SK-N-SH treated with all-trans-retinoic acid at 6 μM for 48 hours (cell line): Measurements from ENCODE around the gene PHF23.

ENCODE experiments used
- ATAC-seq: fragments of 200-7000 bp; cut with Tn5 transposase; 3 replicates; pipeline ENCODE4 v1.9.1; 2020; ENCODE audit warnings: mild to moderate bottlenecking, moderate library complexity
- ARNTL ChIP-seq: fragments of 450-650 bp; formaldehyde crosslinking; IDR thresholded peaks from 2 replicates; pipeline ENCODE4 v1.5.0; 2020; ENCODE audit warnings: low read depth, mild to moderate bottlenecking, moderate library complexity, borderline replicate concordance
- CREB5 ChIP-seq: fragments of 250-450 bp; sonication (Bioruptor Pico); IDR thresholded peaks from 2 replicates; pipeline ENCODE4 v1.5.1; 2020; ENCODE audit warnings: low read depth, mild to moderate bottlenecking, moderate library complexity
- CSDC2 ChIP-seq: fragments of 250-450 bp; sonication (Bioruptor Pico); IDR thresholded peaks from 2 replicates; pipeline ENCODE4 v1.5.0; 2020; ENCODE audit warnings: mild to moderate bottlenecking, moderate library complexity
- CSRNP3 ChIP-seq: fragments of 250-450 bp; sonication (Bioruptor Pico); IDR thresholded peaks from 2 replicates; pipeline ENCODE4 v1.5.1; 2021; ENCODE audit warnings: mild to moderate bottlenecking, moderate library complexity
- ESRRG ChIP-seq: fragments of 250-450 bp; sonication (Bioruptor Pico); IDR thresholded peaks from 2 replicates; pipeline ENCODE4 v1.6.1; 2021; ENCODE audit warnings: mild to moderate bottlenecking
- GLIS3 ChIP-seq: fragments of 250-450 bp; sonication (Bioruptor Pico); IDR thresholded peaks from 2 replicates; pipeline ENCODE4 v1.5.0; 2020; ENCODE audit warnings: mild to moderate bottlenecking, moderate library complexity
- ISL1 ChIP-seq: fragments of 250-450 bp; sonication (Bioruptor Pico); IDR thresholded peaks from 2 replicates; pipeline ENCODE4 v2.1.2; 2022; ENCODE audit warnings: mild to moderate bottlenecking, moderate library complexity
- OSR1 ChIP-seq: fragments of 250-450 bp; sonication (Bioruptor Pico); IDR thresholded peaks from 2 replicates; pipeline ENCODE4 v1.8.0; 2022; ENCODE audit warnings: moderate library complexity, mild to moderate bottlenecking, inconsistent platforms
- PATZ1 ChIP-seq: fragments of 250-450 bp; sonication (Bioruptor Pico); IDR thresholded peaks from 2 replicates; pipeline ENCODE4 v1.8.0; 2020; ENCODE audit warnings: mild to moderate bottlenecking, moderate library complexity, borderline replicate concordance
- POU6F1 ChIP-seq: fragments of 250-450 bp; sonication (Bioruptor Pico); IDR thresholded peaks from 2 replicates; pipeline ENCODE4 v1.8.0; 2021; ENCODE audit warnings: low read depth, mild to moderate bottlenecking, moderate library complexity, borderline replicate concordance
- PPARA ChIP-seq: fragments of 250-450 bp; sonication (Bioruptor Pico); IDR thresholded peaks from 2 replicates; pipeline ENCODE4 v1.5.0; 2020; ENCODE audit warnings: mild to moderate bottlenecking, borderline replicate concordance
- RARB ChIP-seq: fragments of 250-450 bp; sonication (Bioruptor Pico); IDR thresholded peaks from 2 replicates; pipeline ENCODE4 v1.8.0; 2021; ENCODE audit warnings: mild to moderate bottlenecking, moderate library complexity
- SNAI2 ChIP-seq: fragments of 250-450 bp; sonication (Bioruptor Pico); IDR thresholded peaks from 2 replicates; pipeline ENCODE4 v1.5.0; 2020; ENCODE audit warnings: mild to moderate bottlenecking, moderate library complexity
- TCF4 ChIP-seq: fragments of 250-450 bp; sonication (Bioruptor Pico); IDR thresholded peaks from 2 replicates; pipeline ENCODE4 v1.8.0; 2021; ENCODE audit warnings: mild to moderate bottlenecking, moderate library complexity, borderline replicate concordance
- TOX ChIP-seq: fragments of 250-450 bp; sonication (Bioruptor Pico); IDR thresholded peaks from 2 replicates; pipeline ENCODE4 v1.8.0; 2021; ENCODE audit warnings: mild to moderate bottlenecking, moderate library complexity, borderline replicate concordance
- TSHZ2 ChIP-seq: fragments of 250-450 bp; sonication (Bioruptor Pico); IDR thresholded peaks from 2 replicates; pipeline ENCODE4 v1.5.0; 2020; ENCODE audit warnings: mild to moderate bottlenecking, moderate library complexity
- ZC3H10 ChIP-seq: fragments of 250-450 bp; sonication (Bioruptor Pico); IDR thresholded peaks from 2 replicates; pipeline ENCODE4 v1.5.1; 2021; ENCODE audit warnings: mild to moderate bottlenecking, moderate library complexity
- ZFP3 ChIP-seq: fragments of 250-450 bp; sonication (Bioruptor Pico); IDR thresholded peaks from 2 replicates; pipeline ENCODE4 v1.5.0; 2020; ENCODE audit warnings: mild to moderate bottlenecking, moderate library complexity
- ZFP30 ChIP-seq: fragments of 450-650 bp; formaldehyde crosslinking; IDR thresholded peaks from 2 replicates; pipeline ENCODE4 v1.5.0; 2022; ENCODE audit warnings: mild to moderate bottlenecking, moderate library complexity
- ZNF565 ChIP-seq: fragments of 450-650 bp; formaldehyde crosslinking; conservative IDR thresholded peaks from 2 replicates; pipeline ENCODE4 v1.5.0; 2020; ENCODE audit warnings: low read depth, mild to moderate bottlenecking, moderate library complexity
- ZNF70 ChIP-seq: fragments of 450-650 bp; formaldehyde crosslinking; IDR thresholded peaks from 2 replicates; pipeline ENCODE4 v1.5.0; 2020; ENCODE audit warnings: mild to moderate bottlenecking, moderate library complexity
- ZNF8 ChIP-seq: fragments of 450-650 bp; formaldehyde crosslinking; IDR thresholded peaks from 2 replicates; pipeline ENCODE4 v1.5.0; 2020; ENCODE audit warnings: mild to moderate bottlenecking, moderate library complexity

PHF23 gene

GRCh38 chr17:7224110-7224509 is 15.1 kb downstream of the PHF23 start:
- TF ChIP-seq PPARA (CRISPR knock-in tag) (no peak), SNAI2 (CRISPR knock-in tag) (no peak), OSR1 (CRISPR knock-in tag) (no peak), TCF4 (CRISPR knock-in tag) (no peak), ZC3H10 (CRISPR knock-in tag) (no peak), PATZ1 (CRISPR knock-in tag) (no peak), ZNF70 (no peak), RARB (no peak), ZNF8 (CRISPR knock-in tag) (no peak), ZFP3 (CRISPR knock-in tag) (no peak), CREB5 (CRISPR knock-in tag) (no peak), CSDC2 (CRISPR knock-in tag) (no peak), POU6F1 (CRISPR knock-in tag) (no peak), TOX (no peak), CSRNP3 (CRISPR knock-in tag) (no peak), ISL1 (CRISPR knock-in tag) (no peak), GLIS3 (CRISPR knock-in tag) (no peak)
- no peak for ATAC-seq

GRCh38 chr17:7223375-7223774 is 15.9 kb downstream of the PHF23 start:
- TF ChIP-seq ZFP30 (CRISPR knock-in tag) (no peak), ZNF565 (CRISPR knock-in tag) (no peak), ESRRG (CRISPR knock-in tag) (no peak), RARB (no peak), GLIS3 (CRISPR knock-in tag) (no peak), TOX (no peak), CSRNP3 (CRISPR knock-in tag) (no peak), SNAI2 (CRISPR knock-in tag) (no peak)
- ATAC-seq, result no peak

- TF ChIP-seq SNAI2 (CRISPR knock-in tag) (no peak), ZNF8 (CRISPR knock-in tag) (no peak), TSHZ2 (CRISPR knock-in tag) (no peak), TOX (no peak), CSRNP3 (CRISPR knock-in tag) (no peak), ZFP3 (CRISPR knock-in tag) (no peak), ZFP30 (CRISPR knock-in tag) (no peak), ISL1 (CRISPR knock-in tag) (no peak), CSDC2 (CRISPR knock-in tag) (no peak), PATZ1 (CRISPR knock-in tag) (no peak), ZC3H10 (CRISPR knock-in tag) (no peak), ARNTL (CRISPR knock-in tag) (no peak)
- ATAC-seq, result no peak
Observed at GRCh38 chr17:7222972-7223292, 16.3 kb downstream of the PHF23 start.
